Astrocyte of the cerebellum (primary cell): ENCODE results near the gene DSCAM.

Source experiments
- DNase-seq: peaks from one replicate; pipeline ENCODE4 v3.0.0-alpha.2; 2011; ENCODE audit warnings: low read depth
- H3K4me3 ChIP-seq: 2 replicates; pipeline ENCODE4 v1.5.1; 2011; ENCODE audit warnings: mild to moderate bottlenecking, low read depth, low read length, moderate library complexity
- CTCF ChIP-seq: IDR thresholded peaks from 2 replicates; pipeline ENCODE4 v1.5.1; 2012; ENCODE audit warnings: low read length, low read depth, moderate library complexity, mild to moderate bottlenecking; ENCODE audit errors: missing control alignments
- in situ Hi-C: cut with HindIII; loops from 2 replicates; pipeline ENCODE4 v1.10.0; 2017; ENCODE audit warnings: low sequenced_read_pairs

The DSCAM gene

GRCh38 chr21:40846103-40846502, 855 bp downstream of the DSCAM start:
- DNase-seq, result no peak
- in situ Hi-C loops, result no loop called here
- H3K4me3 ChIP-seq, result no peak overlapping the region
- TF ChIP-seq CTCF, result no peak

GRCh38 chr21:40845441-40845995, 1.4 kb downstream of the DSCAM start:
- TF ChIP-seq CTCF, result no peak
- H3K4me3 ChIP-seq, result no peak overlapping the region
- DNase-seq, result no peak
- in situ Hi-C loops, result no loop called here

- DNase-seq, result no peak
- H3K4me3 ChIP-seq, result no peak overlapping the region
- TF ChIP-seq CTCF, result no peak
- in situ Hi-C loops, result no loop called here
Observed at GRCh38 chr21:40844935-40845334, 2.0 kb downstream of the DSCAM start.

- no peak for DNase-seq
- in situ Hi-C loops, result no loop called here
- no peak for TF ChIP-seq CTCF
- H3K4me3 ChIP-seq, result peak overlapping the region; percentile 43
Observed at GRCh38 chr21:40842197-40842552, 4.8 kb downstream of the DSCAM start.

- peak; percentile 80 for TF ChIP-seq CTCF
- peak; percentile 26 for DNase-seq
- H3K4me3 ChIP-seq, result peak overlapping the region; percentile 43
- in situ Hi-C loops, result no loop called here
Observed at GRCh38 chr21:40841524-40842196, 5.3 kb downstream of the DSCAM start.

- no peak overlapping the region for H3K4me3 ChIP-seq
- in situ Hi-C loops, result no loop called here
- no peak for DNase-seq
- TF ChIP-seq CTCF, result no peak
Observed at GRCh38 chr21:40840401-40841125, 6.4 kb downstream of the DSCAM start.
